HUES64 (cell line): ENCODE measurements around the gene MRPL14.

Experiments used
- H3K27ac ChIP-seq: 2 replicates; pipeline ENCODE4 v1.7.0; 2013; ENCODE audit warnings: low read depth, low read length, inconsistent platforms
- H3K27me3 ChIP-seq: 2 replicates; pipeline ENCODE4 v1.6.1; 2013; ENCODE audit warnings: mild to moderate bottlenecking, low read length; ENCODE audit not compliant: insufficient read depth
- H3K36me3 ChIP-seq: 2 replicates; pipeline ENCODE4 v1.6.1; 2013; ENCODE audit warnings: mild to moderate bottlenecking, low read length; ENCODE audit not compliant: insufficient read depth
- H3K4me1 ChIP-seq: 2 replicates; pipeline ENCODE4 v1.6.1; 2013; ENCODE audit warnings: mild to moderate bottlenecking, low read length, moderate library complexity; ENCODE audit not compliant: insufficient read depth
- H3K4me3 ChIP-seq: 2 replicates; pipeline ENCODE4 v1.5.1; 2013; ENCODE audit warnings: mild to moderate bottlenecking, low read length, moderate library complexity
- H3K9ac ChIP-seq: 2 replicates; pipeline ENCODE4 v1.6.1; 2013; ENCODE audit warnings: mild to moderate bottlenecking, low read depth, low read length
- H3K9me3 ChIP-seq: 2 replicates; pipeline ENCODE4 v1.6.1; 2013; ENCODE audit warnings: low read depth, low read length; ENCODE audit not compliant: insufficient read depth
- WGBS: fragments of 150-250, 120-280 bp; methylation state at CpG from one replicate; pipeline ENCODE4 v1.1.7; 2013; ENCODE audit warnings: missing lambda C conversion rate; 5-methylcytosine and 5-hydroxymethylcytosine counted together

Gene MRPL14

DNA sequence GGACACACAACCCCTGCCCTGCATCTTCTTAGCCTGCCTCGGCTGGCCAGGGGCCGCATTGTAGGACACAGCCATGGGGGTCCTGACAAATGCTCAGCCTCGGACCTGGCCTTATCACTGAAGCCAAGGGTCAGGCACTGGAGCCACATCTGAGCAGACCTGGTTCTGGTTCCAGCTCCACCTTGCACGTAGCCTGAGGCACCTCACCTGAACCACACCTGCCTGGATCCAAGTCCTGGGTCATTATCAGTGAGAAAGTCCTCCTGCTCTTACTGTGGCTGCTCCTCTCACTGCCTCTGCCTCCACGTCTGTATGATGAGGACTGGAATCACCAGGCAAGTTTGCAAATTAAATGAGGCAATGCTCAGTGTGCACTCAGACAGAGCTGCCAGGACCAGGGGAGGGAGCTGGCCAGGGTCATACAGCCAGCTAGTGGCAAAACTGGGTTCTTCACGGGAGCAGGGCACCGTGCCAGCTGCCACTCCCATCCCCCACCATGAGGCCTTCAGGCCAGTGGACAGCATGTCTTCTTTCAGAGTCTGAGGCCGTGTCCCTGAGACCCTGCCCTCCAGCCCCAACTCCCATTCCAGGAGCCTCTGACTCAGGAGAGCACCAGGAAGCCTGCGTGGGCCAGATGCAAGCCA lies 40.2 kb downstream of the MRPL14 start:
- WGBS = 82% methylated on average over 9 of the region's 9 CpGs
- peaks cover 3% of the 10 kb centered on the region; the same call in 1 of the 2 replicates for H3K4me1 ChIP-seq

DNA sequence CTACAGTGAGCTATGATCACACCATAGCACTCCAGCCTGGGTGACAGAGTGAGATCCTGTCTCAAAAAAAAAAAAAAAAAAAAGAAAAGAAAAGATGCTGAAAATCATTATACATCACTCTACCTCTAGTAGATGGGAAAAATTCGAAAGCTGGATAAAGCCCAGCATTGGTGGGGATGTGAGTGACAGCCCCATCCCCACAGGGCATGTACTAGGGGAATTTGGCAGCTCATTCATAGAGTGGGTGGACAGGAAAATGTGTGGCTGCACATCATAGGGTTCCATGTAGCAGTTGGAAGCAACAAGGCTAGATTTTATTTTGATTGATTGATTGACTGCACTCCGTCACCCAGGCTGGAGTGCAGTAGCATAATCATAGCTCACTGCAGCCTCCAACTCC lies 42.0 kb downstream of the MRPL14 start:
- Histone ChIP-seq H3K9ac (no peak overlapping the region), H3K4me3 (no peak overlapping the region), H3K27ac (no peak overlapping the region), H3K27me3 (no peaks in the 10 kb centered on the region), H3K4me1 (peaks cover 3% of the 10 kb centered on the region; the same call in 1 of the 2 replicates), H3K36me3 (peaks cover 10% of the 10 kb centered on the region; the same call in 1 of the 2 replicates), H3K9me3 (no peaks in the 10 kb centered on the region)
- WGBS = 88% methylated on average over 2 of the region's 2 CpGs

More for the DNA sequence above, 40.2 kb downstream of the MRPL14 start:
- peaks cover 11% of the 10 kb centered on the region; the same call in 1 of the 2 replicates for H3K36me3 ChIP-seq
- no peaks in the 10 kb centered on the region for H3K9me3 ChIP-seq
- H3K9ac ChIP-seq = no peak overlapping the region
- no peaks in the 10 kb centered on the region for H3K27me3 ChIP-seq
- no peak overlapping the region for H3K4me3 ChIP-seq
- H3K27ac ChIP-seq = no peak overlapping the region

DNA sequence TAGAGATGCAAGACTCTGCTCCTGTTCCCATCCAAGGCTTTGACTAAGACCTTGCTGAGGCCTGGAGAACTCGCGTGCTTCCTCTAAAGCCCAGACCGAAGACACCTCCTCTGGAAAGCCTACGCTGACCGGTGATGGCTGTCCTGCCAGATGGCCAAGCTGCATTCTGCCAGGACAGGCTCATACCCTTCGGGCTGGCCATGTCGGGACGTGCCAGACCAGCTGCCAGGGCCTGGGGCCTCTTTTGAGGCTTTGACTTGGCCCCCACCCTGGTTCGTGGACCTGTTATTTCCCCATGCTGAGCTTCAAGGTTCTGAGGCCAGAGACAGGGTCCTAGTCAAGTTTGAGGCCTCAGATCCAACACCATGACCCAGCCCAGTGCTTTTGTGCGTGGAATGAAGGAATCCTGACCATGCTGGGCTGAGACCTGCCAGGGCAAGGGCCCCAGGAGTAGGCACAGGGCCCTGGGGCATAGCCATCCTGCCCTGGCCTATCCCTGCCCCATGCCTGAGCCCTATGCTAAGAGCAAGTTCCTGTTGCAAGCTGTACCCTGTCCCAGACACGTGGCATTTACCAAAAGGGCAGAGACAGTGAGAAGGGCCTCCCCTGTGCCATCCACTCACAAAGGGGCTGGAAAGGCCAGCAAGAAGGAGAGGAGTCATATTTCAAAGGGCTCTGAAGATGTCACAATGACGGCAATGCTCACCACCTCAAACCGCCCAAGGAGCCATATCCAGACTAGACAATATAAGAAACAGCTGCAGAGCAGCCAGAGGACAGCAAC lies 42.8 kb downstream of the MRPL14 start:
- no peak overlapping the region for H3K27ac ChIP-seq
- H3K9me3 ChIP-seq = no peaks in the 10 kb centered on the region
- peaks cover 3% of the 10 kb centered on the region; the same call in 1 of the 2 replicates for H3K4me1 ChIP-seq
- H3K36me3 ChIP-seq = 0 out of 2 replicates have a peak, but pooled peaks cover 3% of the 10 kb centered on the region
- no peak overlapping the region for H3K9ac ChIP-seq
- 85% methylated on average over 13 of the region's 13 CpGs for WGBS
- H3K4me3 ChIP-seq = no peak overlapping the region
- no peaks in the 10 kb centered on the region for H3K27me3 ChIP-seq

DNA sequence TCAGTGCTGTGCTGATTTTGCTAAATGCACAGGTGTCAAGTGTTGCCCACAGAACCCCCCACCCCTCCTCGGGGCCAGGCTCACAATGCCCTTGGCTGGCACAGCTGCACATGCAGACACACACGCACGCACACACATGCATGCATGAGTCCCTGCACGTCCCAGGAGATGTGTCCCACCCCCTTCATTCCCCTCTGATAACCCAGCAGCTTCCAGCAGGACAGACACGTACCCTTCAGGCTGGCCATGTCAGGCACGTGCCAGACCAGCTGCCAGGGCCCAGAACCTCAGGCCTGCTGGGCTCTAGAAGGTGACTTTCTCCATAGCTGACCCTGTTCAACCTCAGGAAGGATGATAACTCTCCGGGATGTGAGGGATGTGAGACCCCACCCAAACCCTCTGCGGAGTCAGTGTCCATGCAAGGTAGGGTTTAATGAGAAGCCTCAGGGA lies 44.4 kb downstream of the MRPL14 start:
- H3K9me3 ChIP-seq = no peaks in the 10 kb centered on the region
- H3K36me3 ChIP-seq = no peaks in the 10 kb centered on the region
- WGBS = 92% methylated on average over 8 of the region's 8 CpGs
- peaks cover 3% of the 10 kb centered on the region; the same call in 1 of the 2 replicates for H3K4me1 ChIP-seq
- no peaks in the 10 kb centered on the region for H3K27me3 ChIP-seq
- no peak overlapping the region for H3K4me3 ChIP-seq
- H3K9ac ChIP-seq = no peak overlapping the region
- H3K27ac ChIP-seq = no peak overlapping the region

DNA sequence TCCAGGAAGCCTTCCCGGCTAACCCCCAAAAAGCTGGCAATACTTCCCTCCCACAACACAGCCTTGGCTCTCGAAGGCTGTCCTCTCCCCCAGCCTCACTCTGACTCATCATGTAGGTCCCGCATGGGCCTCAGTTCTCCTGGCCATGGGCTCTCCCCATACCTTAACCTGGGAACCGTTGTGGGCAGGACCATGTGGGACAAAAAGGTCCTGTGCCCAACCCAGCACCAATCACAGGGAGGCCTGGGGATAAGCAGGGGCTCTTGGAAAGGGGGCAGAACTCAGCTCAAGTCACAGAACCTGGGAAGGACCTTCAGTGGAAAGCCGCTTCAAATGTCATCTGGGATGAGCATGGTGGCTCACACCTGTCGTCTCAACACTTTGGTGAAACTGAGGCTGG lies 45.5 kb downstream of the MRPL14 start:
- Histone ChIP-seq H3K36me3 (no peaks in the 10 kb centered on the region), H3K4me3 (no peak overlapping the region), H3K27ac (no peak overlapping the region), H3K9ac (no peak overlapping the region), H3K27me3 (no peaks in the 10 kb centered on the region), H3K9me3 (no peaks in the 10 kb centered on the region), H3K4me1 (peaks cover 5% of the 10 kb centered on the region; the same call in 1 of the 2 replicates)
- 90% methylated on average over 6 of the region's 6 CpGs for WGBS

DNA sequence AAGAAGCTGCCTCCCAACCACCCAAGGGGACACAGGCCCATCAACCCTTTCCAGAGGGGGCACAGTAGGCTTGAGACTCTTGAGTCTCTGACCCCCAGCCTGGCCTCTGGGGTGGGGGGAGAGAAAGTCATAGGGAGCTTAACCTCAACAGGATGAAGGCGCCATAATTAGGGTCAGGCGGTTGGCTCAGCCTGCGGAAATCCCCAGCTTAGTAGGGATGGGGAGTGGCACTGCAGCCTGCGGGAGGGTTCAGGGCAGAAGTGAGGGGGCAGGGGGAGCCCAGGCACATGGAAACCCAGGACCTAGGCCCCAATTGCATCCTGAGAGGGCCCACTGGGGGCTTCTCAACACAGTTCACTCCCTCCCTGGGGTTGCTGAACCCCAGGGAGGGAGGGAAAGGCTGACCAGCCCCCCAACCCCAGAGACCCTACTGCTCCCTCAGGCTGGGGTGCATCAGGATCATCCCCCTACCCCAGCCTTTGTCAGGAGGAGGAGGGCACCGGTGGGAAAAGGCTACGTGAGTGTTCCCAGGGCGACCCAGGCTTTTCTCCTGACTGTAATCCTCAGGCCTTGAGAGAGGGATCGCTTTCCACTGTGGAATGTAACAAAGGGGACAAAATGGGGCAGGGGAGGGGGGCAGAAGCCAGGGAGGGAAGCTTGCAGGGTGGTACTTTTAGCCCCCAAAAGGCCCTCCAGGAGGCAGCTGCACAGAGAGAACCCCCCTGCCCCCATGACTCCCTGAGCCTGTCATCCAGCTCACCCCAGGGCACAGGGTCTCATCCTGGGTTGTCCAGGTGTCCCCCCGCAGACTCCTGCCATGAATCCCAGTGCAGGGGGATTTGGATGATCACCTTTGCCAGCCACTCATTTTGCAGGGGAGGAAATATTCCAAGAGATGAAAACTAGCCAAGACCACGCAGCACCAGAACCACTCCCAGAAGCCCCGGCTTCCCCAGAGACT lies 46.4 kb downstream of the MRPL14 start:
- 82% methylated on average over 11 of the region's 11 CpGs for WGBS
- no peaks in the 10 kb centered on the region for H3K27me3 ChIP-seq
- no peaks in the 10 kb centered on the region for H3K9me3 ChIP-seq
- no peak overlapping the region for H3K4me3 ChIP-seq
- peaks cover 10% of the 10 kb centered on the region; the same call in 1 of the 2 replicates for H3K4me1 ChIP-seq
- no peak overlapping the region for H3K27ac ChIP-seq
- H3K9ac ChIP-seq = no peak overlapping the region
- H3K36me3 ChIP-seq = no peaks in the 10 kb centered on the region

DNA sequence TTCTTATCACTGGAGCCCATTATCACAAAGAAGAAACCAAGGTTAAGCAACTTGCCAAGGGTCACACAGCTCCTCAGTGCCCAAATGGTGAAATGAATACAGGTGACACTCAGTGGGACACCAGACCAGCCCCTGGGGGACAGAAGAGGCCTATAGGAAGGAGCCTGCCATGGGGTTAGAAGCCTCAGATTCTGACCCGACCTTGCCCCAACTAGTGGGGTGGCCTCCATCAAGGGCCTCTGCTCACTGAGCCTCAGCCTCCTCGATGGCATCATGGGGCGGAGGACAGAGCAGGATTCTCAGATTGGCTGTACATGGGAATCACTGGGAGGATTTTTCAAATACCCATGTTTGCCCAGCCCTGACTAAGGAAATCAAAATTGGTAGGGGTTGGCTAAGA lies 47.6 kb downstream of the MRPL14 start:
- WGBS = 88% methylated on average over 3 of the region's 3 CpGs
- peaks cover 10% of the 10 kb centered on the region; the same call in 1 of the 2 replicates for H3K4me1 ChIP-seq

DNA sequence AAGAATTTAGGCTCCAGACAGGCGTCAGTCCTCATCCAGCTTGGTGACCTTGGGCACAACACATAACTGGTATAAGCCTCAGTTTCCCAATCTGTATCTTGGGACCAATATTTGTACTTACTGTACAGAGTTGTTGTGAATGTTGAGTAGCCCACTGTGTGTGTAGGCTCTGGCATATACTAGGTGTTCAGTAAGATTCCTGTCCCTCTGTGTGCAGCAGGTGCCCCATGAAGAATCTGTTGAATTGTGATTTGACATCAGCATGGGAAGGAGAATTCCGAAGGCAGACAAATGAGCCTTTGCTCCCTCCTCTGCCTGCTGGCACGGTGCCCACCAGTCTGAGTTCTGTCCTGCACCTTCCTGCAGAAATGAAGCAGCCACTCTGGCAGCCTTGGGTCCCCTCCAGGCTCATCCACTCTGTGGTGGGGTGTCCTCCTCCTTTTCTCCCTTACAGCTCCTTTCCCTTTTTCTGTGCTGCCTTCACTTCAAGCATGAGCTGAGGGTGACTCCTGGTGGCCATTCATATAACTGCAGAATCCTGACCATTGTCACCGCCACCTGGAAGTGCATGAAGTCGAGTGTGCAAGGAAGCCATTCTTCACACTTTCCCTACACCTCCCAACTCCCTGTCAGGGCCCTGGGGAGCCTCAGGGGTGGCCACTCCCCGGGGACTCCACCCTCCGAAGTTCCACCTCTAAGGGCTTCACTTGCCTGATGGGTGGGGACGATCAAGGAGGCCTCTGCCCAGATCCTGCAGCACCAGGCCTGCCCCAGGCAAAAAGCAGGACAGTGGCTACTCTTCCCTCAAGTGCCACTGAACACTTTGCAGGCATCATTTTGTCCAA lies 48.2 kb downstream of the MRPL14 start:
- Histone ChIP-seq H3K27ac (no peak overlapping the region), H3K4me1 (peaks cover 14% of the 10 kb centered on the region), H3K9ac (no peak overlapping the region), H3K4me3 (no peak overlapping the region), H3K36me3 (no peaks in the 10 kb centered on the region), H3K9me3 (no peaks in the 10 kb centered on the region), H3K27me3 (no peaks in the 10 kb centered on the region)
- 40% methylated on average over 8 of the region's 8 CpGs for WGBS

More for the DNA sequence above, 47.6 kb downstream of the MRPL14 start:
- H3K4me3 ChIP-seq = no peak overlapping the region
- no peaks in the 10 kb centered on the region for H3K36me3 ChIP-seq
- no peak overlapping the region for H3K27ac ChIP-seq
- H3K9ac ChIP-seq = no peak overlapping the region
- H3K9me3 ChIP-seq = no peaks in the 10 kb centered on the region
- no peaks in the 10 kb centered on the region for H3K27me3 ChIP-seq

DNA sequence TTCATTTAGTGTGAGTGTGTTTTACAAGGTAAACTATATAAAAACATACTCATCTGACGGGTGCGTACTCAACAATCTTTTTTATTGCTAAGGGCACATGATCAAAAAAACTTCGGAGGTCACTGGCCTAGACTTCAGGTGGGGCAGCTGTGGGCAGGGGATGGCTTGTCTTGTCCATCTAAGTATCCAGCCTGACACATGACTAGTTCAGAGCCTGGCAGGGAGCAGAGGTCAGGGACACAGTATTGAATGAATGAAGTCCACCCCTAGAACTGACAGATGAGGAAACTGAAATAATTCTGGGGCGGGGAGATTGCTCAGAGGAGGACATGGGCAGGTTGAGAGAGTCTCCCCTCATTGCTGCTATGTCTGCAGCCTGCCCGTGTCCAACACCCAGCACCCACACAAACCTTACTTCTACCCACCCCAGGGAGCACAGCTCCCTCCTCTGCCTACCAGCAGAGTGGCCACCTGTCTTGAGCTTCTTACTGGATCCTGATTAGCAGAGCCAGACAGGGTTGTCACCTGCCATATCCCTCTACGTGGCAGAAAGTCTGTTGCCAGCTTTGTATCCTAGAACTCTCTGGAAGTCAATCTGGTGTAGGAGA lies 48.9 kb downstream of the MRPL14 start:
- Histone ChIP-seq H3K9me3 (no peaks in the 10 kb centered on the region), H3K9ac (no peak overlapping the region), H3K4me3 (no peak overlapping the region), H3K36me3 (no peaks in the 10 kb centered on the region), H3K4me1 (peaks cover 19% of the 10 kb centered on the region), H3K27me3 (no peaks in the 10 kb centered on the region), H3K27ac (no peak overlapping the region)
- WGBS = 95% methylated on average over 6 of the region's 6 CpGs
